B cell (primary cell): ENCODE results near the gene TRIOBP. TPM values are rescaled to one million over a fixed set of nuclear protein-coding genes. Genes with fewer than 3 reads are reported as not detected.

Experiments used
- ATAC-seq: fragments of 200-7000 bp; cut with Tn5 transposase; one replicate; pipeline ENCODE4 v1.10.0; 2021; ENCODE audit warnings: low read depth, mild to moderate bottlenecking, moderate number of reproducible peaks, moderate library complexity
- CTCF ChIA-PET: fragments of 350-600 bp; sonication (Branson Sonifier 250); formaldehyde crosslinking; loops from one replicate; lab custom pipeline; 2021; ENCODE audit warnings: antibody characterized with exemption, inconsistent platforms; lab: Charles Lee
- POLR2A ChIA-PET: fragments of 350-600 bp; sonication (Branson Sonifier 250); formaldehyde crosslinking; loops from one replicate; lab custom pipeline; 2021; ENCODE audit warnings: antibody characterized with exemption; lab: Charles Lee
- DNase-seq: peaks from one replicate; pipeline ENCODE4 v3.0.0; 2013
- H2AFZ ChIP-seq: 2 replicates; pipeline ENCODE4 v1.6.1; 2012; ENCODE audit warnings: mild to moderate bottlenecking, low read depth, low read length; ENCODE audit not compliant: insufficient read depth, poor library complexity, severe bottlenecking
- H3K27ac ChIP-seq, 2 donors: 1 replicate in 1 of 2; 2 replicates in 1 of 2; pipeline ENCODE4 v1.5.1; 2012 to 2013; ENCODE audit warnings: low read length in 2 of 2, mild to moderate bottlenecking in 2 of 2, moderate library complexity in 1 of 2
- H3K27me3 ChIP-seq, 4 experiments: fragments of 200-600 bp in 1 of 4; sonication (generic) in 1 of 4; replicated peaks in 1 of 4; 1 replicate in 2 of 4; 2 replicates in 2 of 4; pipeline versions ENCODE4 v1.6.1 to v1.7.0; 2013 to 2016; ENCODE audit warnings: low read length in 3 of 4, mild to moderate bottlenecking in 2 of 4, mixed read lengths in 1 of 4, moderate library complexity in 1 of 4; ENCODE audit not compliant: insufficient read depth in 4 of 4, control insufficient read depth in 3 of 4; ENCODE audit errors: control extremely low read depth in 1 of 4
- H3K36me3 ChIP-seq, 2 experiments: replicated peaks in 1 of 2; 1 replicate in 1 of 2; 2 replicates in 1 of 2; pipeline versions ENCODE4 v1.6.1 to v1.7.1; 2013; ENCODE audit warnings: low read length in 1 of 2; ENCODE audit not compliant: insufficient read depth in 2 of 2, control insufficient read depth in 1 of 2; ENCODE audit errors: control extremely low read depth in 1 of 2, extremely low read depth in 1 of 2
- H3K4me1 ChIP-seq, 2 donors: fragments of 200-600 bp in 1 of 2; sonication (generic) in 1 of 2; 1 replicate in 1 of 2; 2 replicates in 1 of 2; pipeline versions ENCODE4 v1.5.1 to v1.6.1; 2013 to 2017; ENCODE audit warnings: low read length in 2 of 2; ENCODE audit not compliant: control insufficient read depth in 2 of 2, insufficient read depth in 2 of 2
- H3K4me2 ChIP-seq: replicated peaks from 2 replicates; pipeline ENCODE3; 2012; ENCODE audit warnings: mild to moderate bottlenecking, low read depth, low read length; ENCODE audit not compliant: poor library complexity, severe bottlenecking
- H3K4me3 ChIP-seq, 5 experiments: fragments of 200-600 bp in 1 of 5; sonication (generic) in 1 of 5; 1 replicate in 3 of 5; 2 replicates in 2 of 5; pipeline versions ENCODE4 v1.5.1 to v1.7.0; 2011 to 2016; ENCODE audit warnings: low read length in 4 of 5, mild to moderate bottlenecking in 4 of 5, low read depth in 2 of 5, control low read depth in 1 of 5, moderate library complexity in 1 of 5; ENCODE audit not compliant: insufficient read depth in 1 of 5; ENCODE audit errors: control extremely low read depth in 1 of 5, extremely low read depth in 1 of 5
- H3K79me2 ChIP-seq: fragments of 200-600 bp; sonication (generic); one replicate; pipeline ENCODE4 v1.6.0; 2016; ENCODE audit warnings: low read length; ENCODE audit not compliant: control insufficient read depth, insufficient read depth
- H3K9ac ChIP-seq: fragments of 200-600 bp; sonication (generic); 2 replicates; pipeline ENCODE4 v1.6.1; 2017; ENCODE audit warnings: mild to moderate bottlenecking, low read length, moderate library complexity
- H3K9me3 ChIP-seq, 3 donors: one replicate each; pipeline versions ENCODE4 v1.6.1 to v1.7.1; 2013; ENCODE audit warnings: low read length in 2 of 3; ENCODE audit not compliant: control insufficient read depth in 2 of 3, insufficient read depth in 1 of 3; ENCODE audit errors: control extremely low read depth in 1 of 3
- H4K20me1 ChIP-seq: 2 replicates; pipeline ENCODE4 v1.6.0; 2012; ENCODE audit warnings: mild to moderate bottlenecking, low read length; ENCODE audit not compliant: insufficient read depth, control insufficient read depth, poor library complexity, severe bottlenecking
- H3K27ac Mint-ChIP-seq: one replicate; pipeline ENCODE4 v1.8.0; 2021; ENCODE audit warnings: mixed read lengths
- H3K27me3 Mint-ChIP-seq: one replicate; pipeline ENCODE4 v1.8.0; 2021; ENCODE audit warnings: mixed read lengths
- H3K4me1 Mint-ChIP-seq: one replicate; pipeline ENCODE4 v1.8.0; 2021; ENCODE audit warnings: mixed read lengths
- H3K4me3 Mint-ChIP-seq: one replicate; pipeline ENCODE4 v1.8.0; 2021; ENCODE audit warnings: mixed read lengths
- H3K9me3 Mint-ChIP-seq: one replicate; pipeline ENCODE4 v1.8.0; 2022; ENCODE audit warnings: mixed read lengths; ENCODE audit not compliant: insufficient read depth
- CTCF ChIP-seq: fragments of 200-600 bp; IDR thresholded peaks from one replicate; pipeline ENCODE4 v1.8.0; 2022; ENCODE audit warnings: antibody characterized with exemption, mild to moderate bottlenecking
- EZH2 ChIP-seq: IDR thresholded peaks from 2 replicates; pipeline ENCODE4 v1.6.1; 2012; ENCODE audit warnings: borderline replicate concordance, low read depth, mild to moderate bottlenecking, moderate library complexity, low read length; ENCODE audit not compliant: insufficient read depth, poor library complexity, severe bottlenecking
- WGBS: methylation state at CpG from one replicate; pipeline ENCODE4 v1.1.5; 2013; ENCODE audit warnings: missing lambda C conversion rate; ENCODE audit not compliant: insufficient coverage; 5-methylcytosine and 5-hydroxymethylcytosine counted together
- intact Hi-C: fragments of 100-400 bp; cut with micrococcal nuclease; formaldehyde crosslinking; loops from one replicate; pipeline ENCODE4 v1.10.0; 2022
- polyA plus RNA-seq: library from polyadenylated mRNA; depleted of rRNA; stranded (reverse); fragments of >200 nt; gene quantifications from 2 replicates; pipeline ENCODE4 v1.2.3, GENCODE V29; 2012
- total RNA-seq, 2 donors: library from RNA; stranded (reverse); fragments of 120-200 nt in 1 of 2; gene quantifications; 1 replicate in 1 of 2; 2 replicates in 1 of 2; pipeline versions ENCODE4 v1.2.3 to v1.2.4, GENCODE V29; 2013 to 2022

The TRIOBP gene
- total and polyA plus RNA-seq, 2 donors (not counting 1 experiment from before 2014, with no cell fraction given): 26.8 to 47.5 TPM

GRCh38 chr22:37709445-37709765 lies 12.6 kb downstream of the TRIOBP start:
- H3K4me1 Mint-ChIP-seq: no peaks in the 10 kb centered on the region
- TF ChIP-seq EZH2 (no peak), CTCF (no peak)
- no peaks in the 10 kb centered on the region for H3K27me3 Mint-ChIP-seq
- Histone ChIP-seq H3K4me3 (no peak overlapping the region), H3K79me2 (no peaks in the 10 kb centered on the region), H3K27me3 (no peaks in the 10 kb centered on the region), H2AFZ (no peak overlapping the region), H3K9ac (no peak overlapping the region), H3K4me1 (no peaks in the 10 kb centered on the region), H3K27ac (no peak overlapping the region), H3K36me3 (peaks cover 0 to 2% of the 10 kb centered on the region in 2 experiments), H3K4me2 (no peak overlapping the region), H3K9me3 (no peaks in the 10 kb centered on the region), H4K20me1 (no peaks in the 10 kb centered on the region)
- ChIA-PET CTCF (no interaction called here), POLR2A (interaction anchor here (0.6 kb wide), 1 partner anchor 45 kb away, joined by 5 read pairs; no protein-coding TSS in a partner anchor)
- H3K4me3 Mint-ChIP-seq: no peak overlapping the region
- DNase-seq (no peak), ATAC-seq (no peak)
- intact Hi-C loops: no loop called here
- 98% methylated on average over 7 of the region's 15 CpGs for WGBS
- H3K27ac Mint-ChIP-seq: no peak overlapping the region
- H3K9me3 Mint-ChIP-seq: no peaks in the 10 kb centered on the region

GRCh38 chr22:37710675-37711074 lies 13.8 kb downstream of the TRIOBP start:
- intact Hi-C loops: no loop called here
- H3K9me3 Mint-ChIP-seq: no peaks in the 10 kb centered on the region
- no peaks in the 10 kb centered on the region for H3K4me1 ChIP-seq
- no peaks in the 10 kb centered on the region for H3K9me3 ChIP-seq
- no peak for TF ChIP-seq CTCF
- no peak for TF ChIP-seq EZH2
- DNase-seq (no peak), ATAC-seq (no peak)
- H4K20me1 ChIP-seq: no peaks in the 10 kb centered on the region
- H3K27ac Mint-ChIP-seq: no peak overlapping the region
- no peaks in the 10 kb centered on the region for H3K79me2 ChIP-seq
- no peak overlapping the region for H3K4me2 ChIP-seq
- H3K27me3 ChIP-seq: no peaks in the 10 kb centered on the region
- CTCF ChIA-PET: interaction anchor here (2.4 kb wide), 1 partner anchor 67 kb away, joined by 9 read pairs; no protein-coding TSS in a partner anchor
- no peak overlapping the region for H3K4me3 Mint-ChIP-seq
- peaks cover 0 to 2% of the 10 kb centered on the region in 2 experiments for H3K36me3 ChIP-seq
- POLR2A ChIA-PET: no interaction called here
- no peak overlapping the region for H3K9ac ChIP-seq
- no peak overlapping the region for H2AFZ ChIP-seq
- H3K4me1 Mint-ChIP-seq: no peaks in the 10 kb centered on the region
- WGBS: 86% methylated on average over 3 of the region's 3 CpGs
- H3K27ac ChIP-seq: no peak overlapping the region
- H3K4me3 ChIP-seq: no peak overlapping the region
- no peaks in the 10 kb centered on the region for H3K27me3 Mint-ChIP-seq
